ENCODE results near the gene XXYLT1. TPM values are rescaled to one million over a fixed set of nuclear protein-coding genes. Genes with fewer than 3 reads are reported as not detected.

The XXYLT1 gene
- total RNA-seq, 1 experiment from 2014 or later: 29.2 TPM

GRCh38 chr3:195082811-195083210, 188.1 kb downstream of the XXYLT1 start:
- peaks cover 13% of the 10 kb centered on the region for H3K27me3 Mint-ChIP-seq (ENCODE audit: unreplicated experiment)
- no peak overlapping the region for H3K4me3 Mint-ChIP-seq (ENCODE audit: low read depth, unreplicated experiment)
- CTCF ChIA-PET: no interaction called here
- no peak for TF ChIP-seq CTCF (IDR thresholded peaks at IDR 0.05; ENCODE audit: unreplicated experiment)
- peaks cover 20% of the 10 kb centered on the region for H3K4me1 Mint-ChIP-seq (ENCODE audit: low read depth, unreplicated experiment)
- no peaks in the 10 kb centered on the region for H3K9me3 Mint-ChIP-seq (ENCODE audit: low read depth, unreplicated experiment)
- no peak overlapping the region for H3K27ac Mint-ChIP-seq (ENCODE audit: unreplicated experiment)
- intact Hi-C loops (cut with micrococcal nuclease; ENCODE audit: unreplicated experiment): no loop called here
- no peak for DNase-seq
- no TSS peak for BruUV-seq (replicated peaks)
- no peaks in the 10 kb centered on the region for H3K36me3 Mint-ChIP-seq (ENCODE audit: insufficient read depth, unreplicated experiment)

- Mint-ChIP-seq H3K36me3 (ENCODE audit: insufficient read depth, unreplicated experiment) (no peaks in the 10 kb centered on the region), H3K27ac (ENCODE audit: unreplicated experiment) (no peak overlapping the region), H3K27me3 (ENCODE audit: unreplicated experiment) (peaks cover 13% of the 10 kb centered on the region), H3K9me3 (ENCODE audit: low read depth, unreplicated experiment) (no peaks in the 10 kb centered on the region), H3K4me3 (ENCODE audit: low read depth, unreplicated experiment) (no peak overlapping the region), H3K4me1 (ENCODE audit: low read depth, unreplicated experiment) (peaks cover 11% of the 10 kb centered on the region)
- intact Hi-C loops (cut with micrococcal nuclease; ENCODE audit: unreplicated experiment): no loop called here
- BruUV-seq (replicated peaks): no TSS peak
- no peak for DNase-seq
- CTCF ChIA-PET: no interaction called here
- no peak for TF ChIP-seq CTCF (IDR thresholded peaks at IDR 0.05; ENCODE audit: unreplicated experiment)
Measured at GRCh38 chr3:195081242-195081963, 189.6 kb downstream of the XXYLT1 start.

GRCh38 chr3:195080571-195081151, 190.3 kb downstream of the XXYLT1 start:
- H3K9me3 Mint-ChIP-seq (ENCODE audit: low read depth, unreplicated experiment): no peaks in the 10 kb centered on the region
- no peak for DNase-seq
- H3K27ac Mint-ChIP-seq (ENCODE audit: unreplicated experiment): no peak overlapping the region
- H3K4me1 Mint-ChIP-seq (ENCODE audit: low read depth, unreplicated experiment): peaks cover 11% of the 10 kb centered on the region
- H3K27me3 Mint-ChIP-seq (ENCODE audit: unreplicated experiment): peaks cover 13% of the 10 kb centered on the region
- TF ChIP-seq CTCF (IDR thresholded peaks at IDR 0.05; ENCODE audit: unreplicated experiment): no peak
- BruUV-seq (replicated peaks): no TSS peak
- H3K36me3 Mint-ChIP-seq (ENCODE audit: insufficient read depth, unreplicated experiment): no peaks in the 10 kb centered on the region
- CTCF ChIA-PET: no interaction called here
- H3K4me3 Mint-ChIP-seq (ENCODE audit: low read depth, unreplicated experiment): no peak overlapping the region
- intact Hi-C loops (cut with micrococcal nuclease; ENCODE audit: unreplicated experiment): no loop called here

- Mint-ChIP-seq H3K36me3 (ENCODE audit: insufficient read depth, unreplicated experiment) (no peaks in the 10 kb centered on the region), H3K4me1 (ENCODE audit: low read depth, unreplicated experiment) (peaks cover 11% of the 10 kb centered on the region), H3K27me3 (ENCODE audit: unreplicated experiment) (peaks cover 13% of the 10 kb centered on the region), H3K9me3 (ENCODE audit: low read depth, unreplicated experiment) (no peaks in the 10 kb centered on the region), H3K27ac (ENCODE audit: unreplicated experiment) (no peak overlapping the region), H3K4me3 (ENCODE audit: low read depth, unreplicated experiment) (no peak overlapping the region)
- no peak for TF ChIP-seq CTCF (IDR thresholded peaks at IDR 0.05; ENCODE audit: unreplicated experiment)
- no TSS peak for BruUV-seq (replicated peaks)
- intact Hi-C loops (cut with micrococcal nuclease; ENCODE audit: unreplicated experiment): no loop called here
- CTCF ChIA-PET: no interaction called here
- DNase-seq: no peak
Measured at GRCh38 chr3:195080125-195080524, 190.8 kb downstream of the XXYLT1 start.
